Pancreas (tissue), 10 donors: ENCODE data around the gene GFI1B. TPM values are rescaled to one million over a fixed set of nuclear protein-coding genes. Genes with fewer than 3 reads are reported as not detected.

Source experiments
- ATAC-seq, 4 donors: fragments of 200-7000 bp; cut with Tn5 transposase; one replicate each; pipeline versions ENCODE4 v1.8.0 to v1.9.1; 2020; ENCODE audit warnings: mild to moderate bottlenecking in 4 of 4, moderate library complexity in 4 of 4
- DNase-seq, 6 donors: peaks; one replicate each; pipeline ENCODE4 v3.0.0-alpha.2; 2020
- FAIRE-seq: peaks from 2 replicates; lab custom pipeline; 2012; peaks lifted over from hg19 to GRCh38; lab: Jason Lieb, UNC
- H3K27ac ChIP-seq, 4 donors: fragments of 200-600 bp; sonication (generic); 1 replicate in 3 of 4; 2 replicates in 1 of 4; pipeline versions ENCODE4 v1.5.0 to v1.8.0; 2020
- H3K27me3 ChIP-seq, 4 donors: fragments of 200-600 bp; one replicate each; pipeline ENCODE4 v1.8.0; 2021
- H3K36me3 ChIP-seq, 3 donors: fragments of 200-600 bp; sonication (generic) in 1 of 3; one replicate each; pipeline versions ENCODE4 v1.5.0 to v1.8.0; 2020 to 2021
- H3K4me1 ChIP-seq, 3 donors: fragments of 200-600 bp; one replicate each; pipeline ENCODE4 v1.8.0; 2021
- H3K4me3 ChIP-seq, 4 donors: fragments of 200-600 bp; sonication (generic) in 2 of 4; one replicate each; pipeline versions ENCODE4 v1.5.0 to v1.8.0; 2020 to 2021
- H3K9me3 ChIP-seq, 4 donors: fragments of 200-600 bp; one replicate each; pipeline ENCODE4 v1.8.0; 2021
- CTCF ChIP-seq, 4 donors: fragments of 200-600 bp; sonication (generic) in 3 of 4; IDR thresholded peaks; one replicate each; pipeline versions ENCODE4 v1.5.0 to v1.8.0; 2021; ENCODE audit warnings: antibody characterized with exemption in 4 of 4
- WGBS, 2 donors: extraction: QIAGEN DNeasy Blood & Tissue Kit; methylation state at CpG; one replicate each; pipeline ENCODE4 v1.1.7; 2013; 5-methylcytosine and 5-hydroxymethylcytosine counted together
- intact Hi-C, 3 donors: fragments of 100-400 bp; cut with DNase I; formaldehyde crosslinking; loops; one replicate each; pipeline versions ENCODE4 v1.11.1 to v1.14.2; 2022
- polyA plus RNA-seq, 2 donors: library from polyadenylated mRNA; stranded (reverse); fragments of 200-250 nt; gene quantifications; one replicate each; pipeline ENCODE4 v1.2.3, GENCODE V29; 2013
- total RNA-seq, 6 donors: library from RNA; stranded (reverse); fragmentation: NEBNext Ultra II Directional in 4 of 6; extraction: Animal tissue kit (Norgen Biotek cat#: 25700) in 4 of 6; gene quantifications; one replicate each; pipeline versions ENCODE4 v1.2.1 to v1.2.4, GENCODE V29; 2021 to 2023
- donor health status: healthy with polysubstance abuse.
- donor health status: DM: no; HTN: no; CAD: no; lungs with moderate emphysema.
- donor health status: DM: no; HTN: no; CAD: no.
- donor health status: control.
- donor health status: control.
- donor health status: Bipolar disorder and iron deficiency.
- donor health status: DM: yes; HTN: yes; CAD: no.
- donor health status: DM: no; HTN: no; CAD: no.
- donor health status: DM: no; HTN: no; CAD: no.
- donor health status: DM: yes; HTN: yes; CAD: no.

Gene GFI1B
- total and polyA plus RNA-seq, 8 donors = 0.09 to 0.31 (median 0.14) TPM; not detected in 5

DNA sequence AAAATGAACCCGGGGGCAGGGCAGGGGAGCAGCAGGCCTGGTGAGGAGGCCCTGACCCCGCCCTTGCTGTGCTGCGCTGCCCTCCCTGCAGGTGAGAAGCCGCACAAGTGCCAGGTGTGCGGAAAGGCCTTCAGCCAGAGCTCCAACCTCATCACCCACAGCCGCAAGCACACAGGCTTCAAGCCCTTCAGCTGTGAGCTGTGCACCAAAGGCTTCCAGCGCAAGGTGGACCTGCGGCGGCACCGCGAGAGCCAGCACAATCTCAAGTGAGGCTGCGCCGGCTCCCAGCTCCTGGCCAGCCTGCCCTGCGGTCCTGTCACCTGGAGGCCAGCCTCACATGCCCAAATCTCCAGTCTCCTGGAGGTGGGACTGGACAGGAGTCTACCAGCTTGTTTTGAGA lies 12.3 kb downstream of the GFI1B start:
- no peaks in the 10 kb centered on the region for H3K36me3 ChIP-seq
- TF ChIP-seq CTCF (IDR thresholded peaks at IDR 0.05) = no peak
- H3K27me3 ChIP-seq = no peaks in the 10 kb centered on the region
- 85 to 91% methylated on average over 14 of the region's 14 CpGs for WGBS, 2 donors
- DNase-seq (no peak), ATAC-seq (no peak), FAIRE-seq (no peak)
- no peak overlapping the region for H3K4me3 ChIP-seq
- H3K9me3 ChIP-seq = no peaks in the 10 kb centered on the region
- H3K27ac ChIP-seq = no peak overlapping the region
- no peaks in the 10 kb centered on the region for H3K4me1 ChIP-seq
- intact Hi-C loops = no loop called here

GRCh38 chr9:132991351-132992300 lies 13.1 kb downstream of the GFI1B start:
- H3K4me3 ChIP-seq = no peak overlapping the region
- H3K4me1 ChIP-seq = no peaks in the 10 kb centered on the region
- no peak for TF ChIP-seq CTCF (IDR thresholded peaks at IDR 0.05)
- H3K27ac ChIP-seq = no peak overlapping the region
- no peaks in the 10 kb centered on the region for H3K36me3 ChIP-seq
- DNase-seq (peak in 1 of 6 donors; percentile 21), ATAC-seq (no peak), FAIRE-seq (no peak)
- intact Hi-C loops = no loop called here
- no peaks in the 10 kb centered on the region for H3K9me3 ChIP-seq
- H3K27me3 ChIP-seq = no peaks in the 10 kb centered on the region
- WGBS, 2 donors = 57 to 61% methylated on average over 16 of the region's 16 CpGs

DNA sequence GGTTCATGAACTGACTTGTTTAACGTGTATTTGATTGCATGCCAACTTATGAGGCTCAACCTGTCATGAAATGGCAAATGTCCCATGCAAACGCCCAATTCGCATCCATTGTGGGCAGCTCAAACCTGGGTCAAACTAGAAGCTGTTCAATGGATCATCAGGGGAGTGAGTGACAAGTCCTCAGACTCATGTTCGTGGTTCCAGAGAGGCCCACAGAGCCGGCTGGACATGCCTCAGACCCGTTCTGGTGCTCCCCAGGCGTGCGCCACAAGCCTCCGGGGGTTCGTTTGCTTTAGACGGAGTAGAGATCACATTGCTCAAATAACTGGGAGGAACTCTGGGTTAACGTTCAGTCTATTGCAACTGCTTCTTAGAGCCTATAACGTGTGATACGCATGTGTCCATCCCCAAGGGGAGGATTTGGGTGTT lies 15.0 kb downstream of the GFI1B start:
- intact Hi-C loops = no loop called here
- Histone ChIP-seq H3K36me3 (no peaks in the 10 kb centered on the region), H3K27ac (no peak overlapping the region), H3K4me3 (no peak overlapping the region), H3K27me3 (no peaks in the 10 kb centered on the region), H3K9me3 (no peaks in the 10 kb centered on the region), H3K4me1 (no peaks in the 10 kb centered on the region)
- ATAC-seq = no peak
- no peak for DNase-seq
- no peak for FAIRE-seq
- 47 to 49% methylated on average over 14 of the region's 14 CpGs for WGBS, 2 donors
- no peak for TF ChIP-seq CTCF (IDR thresholded peaks at IDR 0.05)

DNA sequence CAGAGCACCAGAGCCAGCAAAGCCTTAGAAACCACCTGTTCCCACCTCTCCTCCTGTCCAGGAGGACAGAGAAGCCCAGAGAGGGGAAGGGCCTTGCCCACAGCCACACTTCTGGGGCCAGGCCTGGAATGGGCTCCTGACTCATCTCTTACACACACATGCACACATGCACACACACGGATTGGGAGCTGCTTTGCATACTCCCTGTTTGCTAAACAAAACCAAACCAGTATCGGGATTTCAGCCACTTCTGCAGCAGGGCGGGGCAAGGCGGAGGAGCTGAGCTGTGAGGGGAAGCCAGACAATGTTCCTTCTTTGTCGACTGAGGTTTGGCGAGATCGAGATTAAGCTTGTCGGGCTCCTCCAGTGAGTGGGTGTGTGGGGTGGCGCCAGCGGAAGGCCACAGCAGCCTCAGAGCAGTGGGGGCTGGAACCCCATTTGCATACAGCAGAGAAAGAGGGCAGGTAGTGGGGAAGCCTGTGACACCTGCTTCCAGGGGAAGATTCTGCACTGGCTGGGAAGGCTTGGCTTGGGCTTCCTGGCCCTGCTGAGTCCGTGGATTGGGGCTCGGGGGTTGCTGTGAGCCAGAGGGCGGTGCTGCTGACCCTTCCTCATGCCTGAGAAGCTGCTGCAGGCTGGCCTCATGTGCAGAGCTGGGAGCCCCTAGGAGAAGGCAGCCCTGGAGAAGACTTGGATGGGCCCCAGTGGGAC lies 16.1 kb downstream of the GFI1B start:
- H3K9me3 ChIP-seq = no peaks in the 10 kb centered on the region
- 62 to 64% methylated on average over 13 of the region's 13 CpGs for WGBS, 2 donors
- no peaks in the 10 kb centered on the region for H3K4me1 ChIP-seq
- ATAC-seq = peak in 3 of 4 donors; percentile 26 to 54 (median 38)
- H3K36me3 ChIP-seq = no peaks in the 10 kb centered on the region
- H3K27ac ChIP-seq = no peak overlapping the region
- no peaks in the 10 kb centered on the region for H3K27me3 ChIP-seq
- H3K4me3 ChIP-seq = no peak overlapping the region
- intact Hi-C loops = no loop called here
- peak in 1 of 6 donors; percentile 34 for DNase-seq
- FAIRE-seq = no peak
- TF ChIP-seq CTCF (IDR thresholded peaks at IDR 0.05) = no peak
